GM12878 (cell line): ENCODE results near the gene TARBP1. TPM values are rescaled to one million over a fixed set of nuclear protein-coding genes. Genes with fewer than 3 reads are reported as not detected.

ENCODE experiments used
- BACH1 ChIP-seq: fragments of 450-650 bp; IDR thresholded peaks from 2 replicates; pipeline ENCODE4 v1.6.1; 2017; ENCODE audit warnings: mild to moderate bottlenecking, borderline replicate concordance
- CHD4 ChIP-seq: fragments of 200-600 bp; sonication (generic); IDR thresholded peaks from 2 replicates; pipeline ENCODE4 v1.6.1; 2016; ENCODE audit warnings: mild to moderate bottlenecking
- DPF2 ChIP-seq: fragments of 450-650 bp; IDR thresholded peaks from 2 replicates; pipeline ENCODE4 v1.6.1; 2017; ENCODE audit warnings: mild to moderate bottlenecking
- EGR1 ChIP-seq, 2 experiments: IDR thresholded peaks; 1 replicate in 1 of 2; 2 replicates in 1 of 2; pipeline ENCODE4 v1.6.1; 2011 to 2012; ENCODE audit warnings: low read depth in 2 of 2, low read length in 2 of 2, borderline replicate concordance in 1 of 2, mild to moderate bottlenecking in 1 of 2, moderate library complexity in 1 of 2
- ESRRA ChIP-seq: IDR thresholded peaks from 2 replicates; pipeline ENCODE4 v1.6.1; 2012; ENCODE audit warnings: mild to moderate bottlenecking, low read length, improper control_type of control experiment
- ETV6 ChIP-seq, 2 experiments: fragments of 450-650 bp in 1 of 2; IDR thresholded peaks in 1 of 2; conservative IDR thresholded peaks in 1 of 2; 2 replicates each; pipeline ENCODE4 v1.6.1; 2014; ENCODE audit warnings: antibody characterized with exemption in 1 of 2, borderline replicate concordance in 1 of 2, low read depth in 1 of 2, mild to moderate bottlenecking in 1 of 2, moderate library complexity in 1 of 2
- FOS ChIP-seq: IDR thresholded peaks from 3 replicates; pipeline ENCODE4 v1.6.1; 2011; ENCODE audit warnings: borderline replicate concordance; ENCODE audit not compliant: insufficient read length; ENCODE audit errors: extremely low read depth
- GATAD2B ChIP-seq: fragments of 450-650 bp; conservative IDR thresholded peaks from 2 replicates; pipeline ENCODE4 v1.6.1; 2017; ENCODE audit warnings: low read depth, mild to moderate bottlenecking, moderate library complexity
- HDAC2 ChIP-seq: fragments of 200-600 bp; sonication (generic); IDR thresholded peaks from 2 replicates; pipeline ENCODE4 v1.6.1; 2017
- HSF1 ChIP-seq: fragments of 150-350 bp; IDR thresholded peaks from 2 replicates; pipeline ENCODE4 v1.6.1; 2014; ENCODE audit warnings: mild to moderate bottlenecking, low read depth, low read length
- IRF5 ChIP-seq: fragments of 450-650 bp; IDR thresholded peaks from 2 replicates; pipeline ENCODE4 v1.6.1; 2017; ENCODE audit warnings: borderline replicate concordance
- KLF5 ChIP-seq: fragments of 450-650 bp; IDR thresholded peaks from 2 replicates; pipeline ENCODE4 v1.6.1; 2014; ENCODE audit warnings: mild to moderate bottlenecking; ENCODE audit not compliant: partially characterized antibody
- MEF2A ChIP-seq: IDR thresholded peaks from 2 replicates; pipeline ENCODE4 v1.6.1; 2011; ENCODE audit warnings: low read depth, mild to moderate bottlenecking, low read length, moderate library complexity; ENCODE audit not compliant: insufficient read depth
- MTA2 ChIP-seq: fragments of 450-650 bp; IDR thresholded peaks from 2 replicates; pipeline ENCODE4 v1.6.1; 2016; ENCODE audit warnings: low read depth, mild to moderate bottlenecking, moderate library complexity
- NBN ChIP-seq: fragments of 450-650 bp; IDR thresholded peaks from 2 replicates; pipeline ENCODE4 v1.6.1; 2016
- NR2C1 ChIP-seq: fragments of 450-650 bp; IDR thresholded peaks from 2 replicates; pipeline ENCODE4 v1.6.1; 2017; ENCODE audit warnings: antibody characterized with exemption, mild to moderate bottlenecking, moderate library complexity
- PAX5 ChIP-seq: IDR thresholded peaks from 2 replicates; pipeline ENCODE4 v1.6.1; 2011; ENCODE audit warnings: low read depth, low read length, borderline replicate concordance
- POU2F2 ChIP-seq: IDR thresholded peaks from 3 replicates; pipeline ENCODE4 v1.6.1; 2011; ENCODE audit warnings: low read depth, mild to moderate bottlenecking, low read length, borderline replicate concordance
- SIX5 ChIP-seq: IDR thresholded peaks from 2 replicates; pipeline ENCODE4 v1.6.1; 2011; ENCODE audit warnings: mild to moderate bottlenecking, low read depth, low read length, moderate library complexity; ENCODE audit not compliant: severe bottlenecking
- SREBF1 ChIP-seq: IDR thresholded peaks from 2 replicates; pipeline ENCODE4 v1.6.1; 2012; ENCODE audit warnings: mild to moderate bottlenecking, low read length
- TAF1 ChIP-seq: IDR thresholded peaks from 2 replicates; pipeline ENCODE4 v1.6.1; 2011; ENCODE audit warnings: mild to moderate bottlenecking, low read depth, low read length, borderline replicate concordance
- YBX1 ChIP-seq: fragments of 450-650 bp; IDR thresholded peaks from 2 replicates; pipeline ENCODE4 v1.6.1; 2016; ENCODE audit warnings: antibody characterized with exemption
- ZBTB4 ChIP-seq: fragments of 450-650 bp; formaldehyde crosslinking; IDR thresholded peaks from 2 replicates; pipeline ENCODE4 v1.4.0; 2022; ENCODE audit warnings: mild to moderate bottlenecking, moderate library complexity
- polyA plus RNA-seq, 11 experiments: library from polyadenylated mRNA; depleted of rRNA in 4 of 11; unstranded in 6 of 11; stranded (reverse) in 5 of 11; fragments of >200 nt; fragmentation: Nextera tagmentation in 4 of 11; fragmentation: Illumina TruSeq in 1 of 11; extraction: Ambion mirVana in 4 of 11; extraction: Trizol in 1 of 11; gene quantifications; 1 replicate in 1 of 11; 2 replicates in 10 of 11; pipeline versions ENCODE4 v1.2.1 to v1.2.3, GENCODE V29; 2011 to 2016; ENCODE audit warnings: inconsistent platforms in 2 of 11, missing spikeins in 2 of 11, low read depth in 1 of 11
- total RNA-seq, 4 experiments: library from RNA; depleted of rRNA in 3 of 4; stranded (reverse); fragments of >200 nt in 3 of 4; fragmentation: Illumina TruSeq in 1 of 4; extraction: Trizol in 1 of 4; gene quantifications; 2 replicates each; pipeline versions ENCODE4 v1.2.1 to v1.2.3, GENCODE V29; 2013 to 2021
- TF ChIP-seq, protein P1 (sequence below): fragments of 450-650 bp; IDR thresholded peaks from 2 replicates; pipeline ENCODE4 v1.6.1; 2018; ENCODE audit warnings: mild to moderate bottlenecking, low read depth, moderate library complexity; ENCODE audit not compliant: partially characterized antibody

Gene TARBP1
- total and polyA plus RNA-seq, 10 of the 15 experiments (the other 5 are each of a cell fraction or from before 2014, with no cell fraction given) = 10.8 to 94.4 (median 35.3) TPM

GRCh38 chr1:234494049-234494448 lies 15.1 kb upstream of the TARBP1 start (continued):
- no peak for TF ChIP-seq HSF1
- TF ChIP-seq DPF2 = 0 out of 2 replicates have a peak, but pooled peaks have one; percentile 31
- TF ChIP-seq GATAD2B = no peak
- TF ChIP-seq MEF2A = 0 out of 2 replicates have a peak, but pooled peaks have one; percentile 51
- no peak for TF ChIP-seq SREBF1
- TF ChIP-seq MTA2 = peak; percentile 46; the same call in 1 of the 2 replicates
- no peak for TF ChIP-seq HDAC2
- TF ChIP-seq CHD4 = no peak
- no peak for TF ChIP-seq YBX1
- TF ChIP-seq POU2F2 = no peak
- no peak for TF ChIP-seq FOS
- no peak for TF ChIP-seq SIX5
- no peak for TF ChIP-seq NBN
- no peak for TF ChIP-seq EGR1 (IDR thresholded peaks at IDR 0.05; ENCODE audit: borderline replicate concordance in 1 of 2, low read depth in 2 of 2, low read length in 2 of 2)
- TF ChIP-seq ESRRA = no peak
- TF ChIP-seq NR2C1 = no peak
- TF ChIP-seq PAX5 = peak; percentile 50; the same call in 1 of the 2 replicates
- TF ChIP-seq, protein P1, sequence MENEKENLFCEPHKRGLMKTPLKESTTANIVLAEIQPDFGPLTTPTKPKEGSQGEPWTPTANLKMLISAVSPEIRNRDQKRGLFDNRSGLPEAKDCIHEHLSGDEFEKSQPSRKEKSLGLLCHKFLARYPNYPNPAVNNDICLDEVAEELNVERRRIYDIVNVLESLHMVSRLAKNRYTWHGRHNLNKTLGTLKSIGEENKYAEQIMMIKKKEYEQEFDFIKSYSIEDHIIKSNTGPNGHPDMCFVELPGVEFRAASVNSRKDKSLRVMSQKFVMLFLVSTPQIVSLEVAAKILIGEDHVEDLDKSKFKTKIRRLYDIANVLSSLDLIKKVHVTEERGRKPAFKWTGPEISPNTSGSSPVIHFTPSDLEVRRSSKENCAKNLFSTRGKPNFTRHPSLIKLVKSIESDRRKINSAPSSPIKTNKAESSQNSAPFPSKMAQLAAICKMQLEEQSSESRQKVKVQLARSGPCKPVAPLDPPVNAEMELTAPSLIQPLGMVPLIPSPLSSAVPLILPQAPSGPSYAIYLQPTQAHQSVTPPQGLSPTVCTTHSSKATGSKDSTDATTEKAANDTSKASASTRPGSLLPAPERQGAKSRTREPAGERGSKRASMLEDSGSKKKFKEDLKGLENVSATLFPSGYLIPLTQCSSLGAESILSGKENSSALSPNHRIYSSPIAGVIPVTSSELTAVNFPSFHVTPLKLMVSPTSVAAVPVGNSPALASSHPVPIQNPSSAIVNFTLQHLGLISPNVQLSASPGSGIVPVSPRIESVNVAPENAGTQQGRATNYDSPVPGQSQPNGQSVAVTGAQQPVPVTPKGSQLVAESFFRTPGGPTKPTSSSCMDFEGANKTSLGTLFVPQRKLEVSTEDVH = no peak
- TF ChIP-seq IRF5 = no peak
- TF ChIP-seq ZBTB4 = no peak
- no peak for TF ChIP-seq KLF5
- no peak for TF ChIP-seq TAF1
- TF ChIP-seq BACH1 = no peak
- TF ChIP-seq ETV6 (conservative IDR thresholded peaks at IDR 0.05 in 1 of 2, IDR thresholded peaks at IDR 0.05 in 1 of 2; ENCODE audit: borderline replicate concordance in 1 of 2, low read depth in 1 of 2) = peak in 1 of 2 experiments; percentile 85; a peak in 1 of 4 replicates
